Activated CD8-positive, alpha-beta memory T cell treated with anti-CD3 and anti-CD28 coated beads, Interleukin-2, amount 50 U/mL, for 4 hours (primary cell): Measurements from ENCODE around the gene AKAP13.
"Not testable (repeated sequence)": the region's sequence is repeated elsewhere in the genome, so short reads cannot be mapped to it uniquely, and the experiment has no call there.

Experiments used
- DNase-seq: peaks from one replicate; pipeline ENCODE4 v3.0.0-alpha.2; 2020

AKAP13 gene

DNA sequence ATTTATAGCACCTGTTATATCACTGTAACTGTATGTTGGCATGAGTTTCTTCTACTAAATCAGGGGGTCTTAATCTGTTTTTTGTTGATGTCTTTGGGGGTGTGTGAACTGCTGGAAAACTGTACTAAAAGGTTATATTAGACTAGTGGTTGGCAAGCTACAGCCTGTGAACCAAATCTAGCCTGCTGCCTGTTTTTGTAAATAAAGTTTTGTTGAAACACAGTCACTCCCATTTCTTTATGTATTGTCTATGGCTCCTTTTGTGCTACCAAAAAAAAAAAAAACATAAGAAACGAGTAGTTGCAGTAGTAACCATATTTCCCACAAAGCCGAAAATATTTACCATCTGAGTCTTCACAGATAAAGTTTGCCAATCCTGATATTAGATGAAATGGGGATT is 126.7 kb downstream of the AKAP13 start:
- no peak for DNase-seq

DNA sequence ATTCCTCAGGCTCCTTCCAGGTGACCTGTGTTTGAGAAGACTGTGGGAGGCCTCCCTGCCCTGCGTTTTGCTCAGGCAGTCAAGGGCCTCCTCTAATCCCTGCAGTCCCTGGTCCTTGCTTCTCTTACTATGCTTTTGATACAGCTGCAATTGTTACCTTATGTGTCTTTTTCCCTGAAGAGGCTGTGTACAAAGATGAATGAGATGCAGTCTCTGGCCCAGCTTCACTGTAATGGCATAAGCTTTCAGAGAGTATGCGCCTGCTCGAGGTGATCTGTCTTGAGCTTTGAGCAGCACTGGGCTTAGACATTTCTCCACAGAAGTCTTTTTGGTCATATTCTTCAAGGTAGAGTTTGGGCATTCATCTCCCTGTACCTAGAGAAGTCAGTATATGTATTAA is 129.6 kb downstream of the AKAP13 start:
- DNase-seq: no peak

DNA sequence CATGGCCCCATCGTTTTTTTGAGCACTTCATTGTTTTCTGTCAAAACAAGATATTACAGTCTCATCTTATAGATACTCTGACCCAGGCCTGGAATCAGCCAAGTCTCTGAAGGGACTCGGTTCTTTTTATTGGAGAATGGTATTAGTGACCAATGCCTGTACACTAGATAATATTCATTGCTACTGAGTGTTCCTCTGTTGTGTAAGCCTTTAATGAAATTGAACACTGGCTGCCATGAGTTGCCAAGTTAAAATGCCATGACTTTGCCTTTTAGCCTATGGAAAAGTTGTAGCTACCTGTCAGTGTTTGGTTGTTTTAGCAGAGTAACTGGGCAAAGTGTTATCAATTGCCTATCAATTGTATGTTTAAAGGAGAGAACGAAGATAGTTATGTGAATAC is 134.0 kb downstream of the AKAP13 start:
- DNase-seq: no peak

DNA sequence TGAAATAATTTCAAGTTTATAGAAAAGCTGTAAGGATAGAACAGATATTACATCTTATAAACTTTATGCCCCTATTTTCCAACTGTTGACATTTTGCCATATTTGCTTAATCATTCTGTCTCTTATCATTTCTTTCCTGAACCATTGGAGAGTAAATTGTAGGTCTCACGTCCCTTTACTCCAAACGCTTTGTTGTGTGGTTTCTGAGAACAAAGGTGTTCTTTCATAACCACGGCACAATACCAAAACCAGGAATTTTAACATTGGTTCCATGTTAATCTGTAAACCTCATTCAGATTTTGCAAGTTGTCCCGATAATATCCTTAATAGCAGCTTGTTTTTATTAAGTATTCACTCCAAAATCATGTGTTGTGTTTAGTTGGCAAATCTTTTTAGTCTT is 134.8 kb downstream of the AKAP13 start:
- no peak for DNase-seq

DNA sequence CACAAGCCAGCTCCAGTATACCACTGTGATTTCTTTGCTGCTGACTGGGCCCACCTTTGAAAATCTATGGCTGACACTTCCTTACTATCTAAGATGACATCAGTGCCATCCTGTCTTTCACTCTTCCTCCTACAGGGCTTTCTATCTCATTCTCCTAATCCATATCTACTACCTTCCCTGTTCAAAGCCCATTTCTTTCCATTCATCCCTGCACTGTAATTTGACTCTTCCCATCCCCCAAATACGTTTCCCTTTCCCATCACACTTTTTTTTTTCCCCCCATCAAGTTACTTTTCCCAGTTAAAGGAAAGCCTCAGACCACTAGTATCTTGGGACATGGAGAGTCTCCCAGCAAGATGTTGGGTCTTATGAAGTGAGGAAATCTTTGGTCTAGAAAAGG is 136.7 kb downstream of the AKAP13 start:
- no peak for DNase-seq

GRCh38 chr15:85518979-85519761 is 138.8 kb downstream of the AKAP13 start:
- DNase-seq: no peak

DNA sequence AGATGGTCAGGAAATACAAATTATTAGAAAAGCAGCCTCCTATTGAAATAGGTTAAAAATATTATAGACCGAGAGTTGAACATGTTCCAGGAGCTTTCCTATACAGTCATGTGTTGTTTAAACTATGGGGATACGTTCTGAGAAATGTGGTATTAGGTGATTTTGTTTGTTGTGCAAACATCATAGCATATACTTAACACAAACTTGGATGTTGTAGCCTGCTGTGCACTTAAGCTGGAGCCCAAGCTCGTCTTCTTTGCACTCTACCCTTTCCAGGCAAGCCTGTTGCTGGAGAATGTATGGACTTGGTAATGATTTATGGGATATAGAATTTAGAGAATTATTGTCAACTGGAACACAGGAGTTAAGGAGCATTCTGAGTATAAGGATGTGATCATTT is 140.2 kb downstream of the AKAP13 start:
- no peak for DNase-seq

- no peak for DNase-seq
Observed at GRCh38 chr15:85523530-85523929, 143.1 kb downstream of the AKAP13 start.

GRCh38 chr15:85525755-85526154 is 145.4 kb downstream of the AKAP13 start:
- no peak for DNase-seq

DNA sequence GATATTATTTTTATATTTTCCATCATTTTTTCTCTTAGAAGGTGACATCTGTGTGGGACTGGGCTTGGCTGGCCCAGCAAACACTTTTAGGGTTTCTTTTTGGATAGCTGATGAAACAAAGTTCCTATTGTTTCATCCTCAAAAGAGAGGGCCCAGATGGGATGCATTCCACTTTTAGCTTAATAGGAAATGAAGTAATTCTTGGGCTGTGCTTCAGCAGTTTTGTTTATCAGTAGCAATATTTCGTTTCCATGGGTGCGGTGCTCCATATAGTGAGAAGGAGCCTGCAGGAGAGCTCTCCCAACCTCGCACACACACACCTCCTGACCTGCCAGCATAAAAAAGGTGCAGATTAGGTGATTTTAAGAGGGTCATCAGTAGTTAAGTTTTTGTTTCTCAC is 147.5 kb downstream of the AKAP13 start:
- no peak for DNase-seq

DNA sequence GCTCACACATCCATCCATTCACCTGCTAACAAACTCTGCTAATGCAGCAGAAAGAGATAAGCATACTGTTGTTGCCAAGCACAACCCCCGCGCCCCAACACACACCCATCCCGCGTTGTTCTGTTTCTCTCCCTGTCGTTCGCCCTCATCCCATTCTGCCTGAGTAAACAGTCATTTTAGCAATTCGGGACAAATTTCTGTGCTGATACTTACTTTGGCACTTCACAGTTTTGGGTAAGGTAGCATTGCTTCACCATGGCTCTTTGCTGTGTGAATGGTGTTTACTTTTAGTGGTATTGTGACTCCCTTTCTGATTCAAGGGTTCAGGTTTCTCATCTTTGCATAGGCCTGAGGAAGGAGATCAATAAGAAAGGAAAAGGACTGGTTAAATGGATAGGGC is 149.7 kb downstream of the AKAP13 start:
- no peak for DNase-seq

GRCh38 chr15:85531083-85531482 is 150.7 kb downstream of the AKAP13 start:
- no peak for DNase-seq

DNA sequence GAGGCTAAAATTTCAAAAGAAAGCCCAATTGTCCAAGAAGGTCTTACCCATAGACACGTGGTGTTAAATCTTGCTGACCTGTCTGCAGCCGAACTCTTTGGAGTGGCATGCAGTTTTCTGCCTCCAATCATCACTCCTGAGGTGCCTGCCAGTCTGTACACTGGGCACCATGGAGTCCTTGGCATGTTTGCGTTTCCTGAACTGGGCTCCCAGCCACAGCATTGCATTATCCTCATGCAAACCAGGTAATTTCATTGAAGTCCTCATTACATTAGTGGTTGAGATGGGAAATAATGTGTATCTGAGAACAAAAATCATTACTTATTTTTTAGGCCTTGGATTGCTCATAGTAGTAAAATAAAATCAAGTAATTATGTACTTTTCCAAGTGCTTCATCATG is 152.3 kb downstream of the AKAP13 start:
- no peak for DNase-seq

DNA sequence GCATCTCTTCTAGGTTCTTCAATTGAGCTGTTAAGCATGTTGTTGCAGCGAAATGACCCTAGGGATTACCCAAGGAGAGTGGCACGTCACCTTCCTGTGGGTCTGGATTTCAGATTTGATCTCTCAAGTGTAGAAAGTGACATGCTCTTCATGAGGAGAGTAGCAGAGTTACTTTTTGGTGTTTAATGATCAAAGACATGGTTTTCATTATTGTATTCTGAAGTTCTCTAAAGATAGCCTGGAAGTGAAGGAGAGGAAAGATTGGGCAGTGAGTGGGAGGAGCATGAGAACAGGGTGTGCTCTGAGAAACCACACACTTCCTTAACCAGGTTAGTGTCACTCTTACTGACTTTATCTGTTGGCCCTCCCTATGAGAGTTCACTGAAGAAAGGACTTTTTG is 153.6 kb downstream of the AKAP13 start:
- DNase-seq: no peak

DNA sequence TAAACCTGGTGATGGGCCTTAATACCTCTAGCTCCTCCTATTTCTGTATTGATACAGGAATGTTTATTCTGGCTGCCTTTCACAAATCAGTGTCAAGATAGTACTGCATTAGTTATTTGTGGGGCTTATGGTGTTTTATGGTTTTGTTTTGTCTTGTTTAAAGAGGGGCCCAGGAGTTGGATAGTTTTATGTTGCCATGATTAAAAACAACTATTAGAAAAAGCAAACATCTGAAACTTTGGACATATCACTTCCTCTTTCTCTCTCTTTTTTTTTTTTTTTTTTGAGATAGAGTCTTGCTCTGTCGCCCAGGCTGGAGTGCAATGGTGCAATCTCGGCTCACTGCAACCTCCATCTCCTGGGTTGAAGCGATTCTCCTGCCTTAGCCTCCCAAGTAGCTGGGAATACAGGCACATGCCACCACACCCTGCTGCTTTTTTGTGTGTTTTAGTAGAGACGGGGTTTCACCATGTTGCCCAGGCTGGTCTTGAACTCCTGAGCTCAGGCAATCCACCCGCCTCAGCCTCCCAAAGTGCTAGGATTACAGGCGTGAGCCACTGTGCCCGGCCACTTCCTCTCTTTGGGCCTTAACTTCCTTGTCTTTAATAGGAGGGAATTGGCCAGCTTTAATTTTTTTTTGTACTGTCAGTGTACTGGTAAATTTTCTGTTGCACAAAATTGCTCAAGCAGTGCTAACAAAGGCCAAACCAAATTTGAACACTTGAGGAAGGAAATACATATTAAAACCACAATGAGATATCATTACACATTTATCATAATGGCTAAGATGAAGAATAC is 155.3 kb downstream of the AKAP13 start:
- not testable (repeated sequence) for DNase-seq

GRCh38 chr15:85536341-85536740 is 155.9 kb downstream of the AKAP13 start:
- DNase-seq: no peak

DNA sequence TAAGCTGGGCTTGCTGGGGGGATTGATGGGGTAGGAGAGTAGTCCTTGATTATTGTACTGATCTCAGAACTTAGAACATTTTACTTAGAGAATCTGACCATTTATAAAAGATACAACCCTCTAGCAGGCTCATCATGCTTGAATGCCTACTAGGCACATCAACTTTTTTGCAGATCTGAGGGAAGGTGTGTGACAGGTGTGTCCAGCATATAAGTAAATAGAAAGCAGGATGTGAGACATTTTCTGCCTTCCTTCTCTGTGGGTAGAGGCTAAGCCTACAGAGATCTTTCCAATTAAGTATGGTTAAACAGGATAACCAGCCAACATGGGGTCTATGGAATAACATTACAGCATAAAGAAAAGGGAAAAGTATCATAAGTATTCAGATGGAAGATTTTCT is 159.1 kb downstream of the AKAP13 start:
- no peak for DNase-seq

- DNase-seq: no peak
Observed at GRCh38 chr15:85540085-85540797, 159.8 kb downstream of the AKAP13 start.

- DNase-seq: no peak
Observed at GRCh38 chr15:85541744-85542143, 161.3 kb downstream of the AKAP13 start.

DNA sequence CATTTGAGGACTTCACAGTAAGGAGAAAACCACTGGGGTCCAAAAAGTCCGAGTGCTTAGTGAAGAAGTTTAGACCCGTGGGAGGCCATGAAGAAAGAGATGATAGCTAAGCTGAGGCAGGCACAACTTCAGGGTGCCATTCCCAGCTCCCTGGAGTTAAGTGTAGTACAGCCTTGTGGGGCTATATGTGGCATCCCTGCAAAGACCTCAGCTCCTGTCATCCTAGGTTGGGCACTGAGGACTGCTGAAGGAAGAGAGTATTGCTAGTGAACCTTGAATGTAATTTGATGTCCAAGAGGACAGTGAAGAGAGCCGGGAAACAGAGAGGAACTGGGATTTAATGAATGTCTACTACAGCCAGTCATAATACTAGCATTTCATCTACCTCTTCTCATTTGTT is 162.1 kb downstream of the AKAP13 start:
- no peak for DNase-seq

- no peak for DNase-seq
Observed at GRCh38 chr15:85542895-85543331, 162.5 kb downstream of the AKAP13 start.

DNA sequence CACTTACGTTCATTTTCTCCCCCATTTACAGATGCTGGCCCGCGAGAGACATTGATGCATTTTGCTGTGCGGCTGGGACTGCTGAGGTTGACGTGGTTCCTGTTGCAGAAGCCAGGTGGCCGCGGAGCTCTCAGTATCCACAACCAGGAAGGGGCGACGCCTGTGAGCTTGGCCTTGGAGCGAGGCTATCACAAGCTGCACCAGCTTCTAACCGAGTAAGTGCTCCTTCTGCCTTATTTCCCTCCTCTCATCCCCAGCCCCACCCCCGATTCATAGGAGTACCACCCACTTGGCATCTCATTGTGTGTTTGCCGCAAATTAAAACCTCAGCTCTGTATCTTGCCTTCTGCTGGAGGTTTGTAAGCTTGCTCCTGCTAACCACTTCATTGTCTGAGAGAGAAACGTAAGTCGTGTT is 163.3 kb downstream of the AKAP13 start:
- peak; percentile 28 for DNase-seq

- DNase-seq: no peak
Observed at GRCh38 chr15:85545185-85545584, 164.8 kb downstream of the AKAP13 start.

DNA sequence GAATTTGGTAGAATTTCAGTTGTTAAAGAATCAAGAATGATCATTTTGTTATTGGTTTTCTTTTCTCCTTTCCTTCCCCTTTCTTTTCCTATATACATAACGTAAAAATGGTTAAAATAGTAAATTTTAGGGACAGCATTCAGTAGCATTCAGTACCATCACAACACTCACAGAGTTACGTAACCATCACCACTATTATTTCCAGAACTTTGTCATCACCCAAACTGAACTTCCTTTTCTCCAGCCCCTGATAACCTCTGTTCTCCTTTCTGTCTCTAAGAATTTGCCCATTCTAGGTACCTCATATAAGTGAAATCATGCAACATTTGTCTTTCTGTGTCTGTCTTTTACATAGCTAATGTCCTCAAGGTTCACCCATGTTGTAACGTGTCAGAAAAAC is 165.3 kb downstream of the AKAP13 start:
- DNase-seq: no peak
